ENCODE data around the gene ALK.

The ALK gene

GRCh38 chr2:29628108-29628745, 293.2 kb downstream of the ALK start:
- TF ChIP-seq CTCF (IDR thresholded peaks at IDR 0.05; ENCODE audit: borderline replicate concordance, insufficient read depth, low read depth, low read length): no peak
- no peak overlapping the region for H3K4me3 ChIP-seq (ENCODE audit: low read depth, low read length)

DNA sequence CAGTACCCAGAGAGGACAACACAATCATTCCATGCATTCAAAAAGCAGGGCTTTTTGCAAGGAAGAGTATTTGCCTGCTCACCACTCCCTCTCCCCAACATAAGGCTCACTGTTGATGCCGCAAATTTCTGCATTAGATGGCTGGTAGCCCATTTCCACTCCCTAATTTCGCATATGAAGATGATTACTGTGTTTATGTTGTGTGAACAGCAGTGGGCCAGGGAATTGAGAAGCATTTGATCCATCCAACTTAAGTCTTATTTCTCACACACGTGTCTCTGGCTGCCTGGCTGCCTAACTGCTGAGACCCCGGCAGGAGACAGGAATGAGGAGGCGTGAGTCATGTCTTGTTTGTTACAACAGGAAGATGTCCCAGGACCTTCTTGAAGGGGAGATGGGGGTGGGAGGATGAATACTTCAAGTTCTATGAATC, 294.1 kb downstream of the ALK start:
- H3K4me3 ChIP-seq (ENCODE audit: low read depth, low read length): no peak overlapping the region
- no peak for TF ChIP-seq CTCF (IDR thresholded peaks at IDR 0.05; ENCODE audit: borderline replicate concordance, insufficient read depth, low read depth, low read length)

- no peak overlapping the region for H3K4me3 ChIP-seq (ENCODE audit: low read depth, low read length)
- no peak for TF ChIP-seq CTCF (IDR thresholded peaks at IDR 0.05; ENCODE audit: borderline replicate concordance, insufficient read depth, low read depth, low read length)
Observed at GRCh38 chr2:29620890-29621289, 300.5 kb downstream of the ALK start.

DNA sequence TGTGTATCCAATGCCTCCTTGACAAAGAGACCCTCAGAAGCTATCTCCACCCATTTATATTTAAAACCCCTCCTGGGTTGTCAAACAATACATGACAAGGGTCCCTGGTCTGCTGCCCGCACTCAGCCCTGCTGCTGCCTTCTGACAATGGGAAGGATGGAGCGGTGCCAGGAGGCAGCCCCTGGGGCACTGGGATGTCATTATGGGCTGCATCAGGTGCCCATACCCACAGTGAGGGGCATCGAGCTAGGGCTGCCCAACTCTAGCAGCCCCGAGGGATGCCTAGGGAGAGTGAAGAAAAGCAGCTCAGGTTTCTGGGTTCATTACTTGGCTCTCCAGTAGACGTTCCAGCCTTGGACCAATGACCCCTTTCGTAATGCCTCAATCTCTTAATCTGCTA, 301.7 kb downstream of the ALK start:
- TF ChIP-seq CTCF (IDR thresholded peaks at IDR 0.05; ENCODE audit: borderline replicate concordance, insufficient read depth, low read depth, low read length): no peak
- H3K4me3 ChIP-seq (ENCODE audit: low read depth, low read length): no peak overlapping the region

DNA sequence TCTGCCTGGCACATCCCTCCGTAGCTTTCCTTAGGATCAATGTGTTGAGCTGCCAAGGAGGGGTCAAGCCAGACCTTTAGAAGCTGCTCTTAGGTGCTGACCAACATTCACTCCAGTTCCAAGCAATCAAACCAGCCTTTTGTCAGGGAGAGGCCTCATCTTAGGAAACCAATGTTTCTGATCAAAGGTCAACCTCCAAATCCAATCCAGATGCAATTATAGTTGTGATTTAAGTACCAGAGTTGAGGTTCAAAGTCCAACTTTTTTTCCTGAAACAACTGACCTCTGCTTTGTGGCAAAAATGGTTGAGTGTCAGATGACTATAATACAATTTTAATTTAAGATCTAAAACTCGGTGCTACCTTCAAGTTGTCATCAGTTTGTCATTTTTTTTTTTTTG, 303.4 kb downstream of the ALK start:
- no peak for TF ChIP-seq CTCF (IDR thresholded peaks at IDR 0.05; ENCODE audit: borderline replicate concordance, insufficient read depth, low read depth, low read length)
- no peak overlapping the region for H3K4me3 ChIP-seq (ENCODE audit: low read depth, low read length)

DNA sequence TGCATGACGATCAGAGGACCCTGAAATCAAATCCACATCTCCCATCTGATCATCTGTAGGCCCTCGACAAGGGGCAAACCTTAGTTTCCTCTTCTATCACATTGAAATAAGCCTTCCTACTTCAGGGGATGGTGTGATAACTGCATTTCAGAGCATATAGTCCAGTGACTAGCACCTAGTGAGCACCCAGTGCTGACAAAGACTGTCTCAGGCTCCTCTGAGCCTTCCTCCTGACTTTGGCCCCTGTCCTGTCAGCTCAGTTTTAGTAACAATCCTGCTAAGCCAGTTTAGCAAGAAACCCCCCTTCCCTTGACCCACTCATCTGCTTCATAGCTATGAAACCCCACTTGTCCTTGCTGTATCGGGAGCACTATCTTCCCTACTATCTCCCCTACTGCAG, 304.0 kb downstream of the ALK start:
- no peak overlapping the region for H3K4me3 ChIP-seq (ENCODE audit: low read depth, low read length)
- no peak for TF ChIP-seq CTCF (IDR thresholded peaks at IDR 0.05; ENCODE audit: borderline replicate concordance, insufficient read depth, low read depth, low read length)

- TF ChIP-seq CTCF (IDR thresholded peaks at IDR 0.05; ENCODE audit: borderline replicate concordance, insufficient read depth, low read depth, low read length): no peak
- no peak overlapping the region for H3K4me3 ChIP-seq (ENCODE audit: low read depth, low read length)
Observed at GRCh38 chr2:29616569-29616968, 304.8 kb downstream of the ALK start.
